Upper lobe of right lung (tissue), 1 donor: ENCODE data around the gene ATF7IP. TPM values are rescaled to one million over a fixed set of nuclear protein-coding genes. Genes with fewer than 3 reads are reported as not detected.
A peak's percentile ranks its signal among the peaks of the same experiment; 100 is the strongest.
"Not testable (repeated sequence)": the region's sequence is repeated elsewhere in the genome, so short reads cannot be mapped to it uniquely, and the experiment has no call there.

ENCODE experiments used
- ATAC-seq: fragments of 200-7000 bp; cut with Tn5 transposase; one replicate; pipeline ENCODE4 v1.9.1; 2020; ENCODE audit warnings: mild to moderate bottlenecking, moderate library complexity
- DNase-seq: peaks from one replicate; pipeline ENCODE4 v3.0.0-alpha.2; 2020
- H3K27ac ChIP-seq: fragments of 200-600 bp; one replicate; pipeline ENCODE4 v1.8.0; 2022
- H3K27me3 ChIP-seq: fragments of 200-600 bp; one replicate; pipeline ENCODE4 v1.8.0; 2022; ENCODE audit warnings: mild to moderate bottlenecking
- H3K36me3 ChIP-seq: fragments of 200-600 bp; one replicate; pipeline ENCODE4 v1.8.0; 2022
- H3K4me1 ChIP-seq: fragments of 200-600 bp; one replicate; pipeline ENCODE4 v1.8.0; 2022
- H3K4me3 ChIP-seq: fragments of 200-600 bp; one replicate; pipeline ENCODE4 v1.8.0; 2022; ENCODE audit warnings: mild to moderate bottlenecking
- H3K9me3 ChIP-seq: fragments of 200-600 bp; one replicate; pipeline ENCODE4 v1.8.0; 2022
- intact Hi-C: fragments of 100-400 bp; cut with DNase I; formaldehyde crosslinking; loops from one replicate; pipeline ENCODE4 v1.11.0; 2022
- total RNA-seq: library from RNA; stranded (reverse); fragmentation: NEBNext Ultra II Directional; extraction: Animal tissue kit (Norgen Biotek cat#: 25700); gene quantifications from one replicate; pipeline ENCODE4 v1.2.1, GENCODE V29; 2021
- TF ChIP-seq, protein P1 (sequence below): fragments of 200-600 bp; IDR thresholded peaks from one replicate; pipeline ENCODE4 v1.8.0; 2022; ENCODE audit warnings: antibody characterized with exemption
- donor health status: DM: no; HTN: yes; CAD: no; lungs with severe emphysema.

ATF7IP gene
- total RNA-seq, 1 donor from 2014 or later, result 64.0 TPM

GRCh38 chr12:14403293-14403692 is 37.8 kb downstream of the ATF7IP start:
- TF ChIP-seq, protein P1, sequence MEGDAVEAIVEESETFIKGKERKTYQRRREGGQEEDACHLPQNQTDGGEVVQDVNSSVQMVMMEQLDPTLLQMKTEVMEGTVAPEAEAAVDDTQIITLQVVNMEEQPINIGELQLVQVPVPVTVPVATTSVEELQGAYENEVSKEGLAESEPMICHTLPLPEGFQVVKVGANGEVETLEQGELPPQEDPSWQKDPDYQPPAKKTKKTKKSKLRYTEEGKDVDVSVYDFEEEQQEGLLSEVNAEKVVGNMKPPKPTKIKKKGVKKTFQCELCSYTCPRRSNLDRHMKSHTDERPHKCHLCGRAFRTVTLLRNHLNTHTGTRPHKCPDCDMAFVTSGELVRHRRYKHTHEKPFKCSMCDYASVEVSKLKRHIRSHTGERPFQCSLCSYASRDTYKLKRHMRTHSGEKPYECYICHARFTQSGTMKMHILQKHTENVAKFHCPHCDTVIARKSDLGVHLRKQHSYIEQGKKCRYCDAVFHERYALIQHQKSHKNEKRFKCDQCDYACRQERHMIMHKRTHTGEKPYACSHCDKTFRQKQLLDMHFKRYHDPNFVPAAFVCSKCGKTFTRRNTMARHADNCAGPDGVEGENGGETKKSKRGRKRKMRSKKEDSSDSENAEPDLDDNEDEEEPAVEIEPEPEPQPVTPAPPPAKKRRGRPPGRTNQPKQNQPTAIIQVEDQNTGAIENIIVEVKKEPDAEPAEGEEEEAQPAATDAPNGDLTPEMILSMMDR, result no peak
- no peak overlapping the region for H3K4me3 ChIP-seq
- DNase-seq, result no peak
- H3K9me3 ChIP-seq, result peaks cover 19% of the 10 kb centered on the region
- no peaks in the 10 kb centered on the region for H3K4me1 ChIP-seq
- intact Hi-C loops, result no loop called here
- H3K27ac ChIP-seq, result no peak overlapping the region
- H3K27me3 ChIP-seq, result no peaks in the 10 kb centered on the region
- no peaks in the 10 kb centered on the region for H3K36me3 ChIP-seq
- ATAC-seq, result no peak

- H3K36me3 ChIP-seq, result no peaks in the 10 kb centered on the region
- H3K27me3 ChIP-seq, result no peaks in the 10 kb centered on the region
- DNase-seq (no peak), ATAC-seq (peak; percentile 32)
- H3K9me3 ChIP-seq, result peaks cover 18% of the 10 kb centered on the region
- no peaks in the 10 kb centered on the region for H3K4me1 ChIP-seq
- H3K4me3 ChIP-seq, result no peak overlapping the region
- TF ChIP-seq, protein P1, result no peak
- H3K27ac ChIP-seq, result peak overlapping the region; percentile 33
- intact Hi-C loops, result no loop called here
Measured at GRCh38 chr12:14403711-14404196, 38.3 kb downstream of the ATF7IP start.

- H3K36me3 ChIP-seq, H3K27ac ChIP-seq, DNase-seq, intact Hi-C loops, H3K9me3 ChIP-seq, H3K4me1 ChIP-seq, H3K4me3 ChIP-seq, ATAC-seq, H3K27me3 ChIP-seq: not testable (repeated sequence)
Measured at GRCh38 chr12:14405407-14405806, 39.9 kb downstream of the ATF7IP start.

DNA sequence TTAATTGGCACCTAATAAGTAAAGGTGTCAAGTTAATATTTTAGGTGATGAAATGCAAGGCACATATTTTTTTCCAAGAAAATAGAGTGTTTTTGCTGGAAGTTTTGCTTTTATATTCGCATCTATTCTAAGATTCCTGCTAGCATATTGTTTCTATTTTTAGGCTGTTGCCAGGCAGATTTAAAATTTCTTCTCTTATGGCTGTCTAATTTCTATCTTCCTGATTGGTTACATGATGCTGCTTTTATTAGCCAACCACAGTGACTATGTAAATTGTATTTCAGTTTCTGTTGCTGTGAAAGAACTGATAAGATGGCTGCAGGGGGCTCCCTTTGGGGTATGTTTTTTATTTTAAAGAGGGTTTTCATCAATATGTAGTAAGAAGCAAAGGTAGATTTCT is 42.7 kb downstream of the ATF7IP start:
- Histone ChIP-seq H3K36me3 (no peaks in the 10 kb centered on the region), H3K27me3 (no peaks in the 10 kb centered on the region), H3K4me1 (no peaks in the 10 kb centered on the region), H3K9me3 (no peaks in the 10 kb centered on the region), H3K27ac (no peak overlapping the region), H3K4me3 (no peak overlapping the region)
- no peak for ATAC-seq
- intact Hi-C loops, result no loop called here
- TF ChIP-seq, protein P1, result no peak
- DNase-seq, result no peak

GRCh38 chr12:14410177-14410576 is 44.7 kb downstream of the ATF7IP start:
- Histone ChIP-seq H3K27me3 (no peaks in the 10 kb centered on the region), H3K4me3 (no peak overlapping the region), H3K27ac (no peak overlapping the region), H3K9me3 (no peaks in the 10 kb centered on the region), H3K36me3 (no peaks in the 10 kb centered on the region), H3K4me1 (no peaks in the 10 kb centered on the region)
- intact Hi-C loops, result no loop called here
- ATAC-seq (no peak), DNase-seq (no peak)
- TF ChIP-seq, protein P1, result no peak

- no peak for DNase-seq
- Histone ChIP-seq H3K9me3 (no peaks in the 10 kb centered on the region), H3K4me1 (no peaks in the 10 kb centered on the region), H3K27ac (no peak overlapping the region), H3K4me3 (no peak overlapping the region), H3K36me3 (no peaks in the 10 kb centered on the region), H3K27me3 (no peaks in the 10 kb centered on the region)
- TF ChIP-seq, protein P1, result no peak
- intact Hi-C loops, result no loop called here
- no peak for ATAC-seq
Measured at GRCh38 chr12:14410841-14411569, 45.5 kb downstream of the ATF7IP start.
